ENCODE results near the gene SKI. TPM values are rescaled to one million over a fixed set of nuclear protein-coding genes. Genes with fewer than 3 reads are reported as not detected.

Gene SKI
- total RNA-seq, 1 donor from 2014 or later = 132 TPM

GRCh38 chr1:2194319-2194897, 33.7 kb upstream of the SKI start, which contains the start of gene FAAP20:
FAAP20 (minus strand) TSS chr1:2194772; CDS start chr1:2194749, 23 bp downstream.
- TF ChIP-seq, protein P1, sequence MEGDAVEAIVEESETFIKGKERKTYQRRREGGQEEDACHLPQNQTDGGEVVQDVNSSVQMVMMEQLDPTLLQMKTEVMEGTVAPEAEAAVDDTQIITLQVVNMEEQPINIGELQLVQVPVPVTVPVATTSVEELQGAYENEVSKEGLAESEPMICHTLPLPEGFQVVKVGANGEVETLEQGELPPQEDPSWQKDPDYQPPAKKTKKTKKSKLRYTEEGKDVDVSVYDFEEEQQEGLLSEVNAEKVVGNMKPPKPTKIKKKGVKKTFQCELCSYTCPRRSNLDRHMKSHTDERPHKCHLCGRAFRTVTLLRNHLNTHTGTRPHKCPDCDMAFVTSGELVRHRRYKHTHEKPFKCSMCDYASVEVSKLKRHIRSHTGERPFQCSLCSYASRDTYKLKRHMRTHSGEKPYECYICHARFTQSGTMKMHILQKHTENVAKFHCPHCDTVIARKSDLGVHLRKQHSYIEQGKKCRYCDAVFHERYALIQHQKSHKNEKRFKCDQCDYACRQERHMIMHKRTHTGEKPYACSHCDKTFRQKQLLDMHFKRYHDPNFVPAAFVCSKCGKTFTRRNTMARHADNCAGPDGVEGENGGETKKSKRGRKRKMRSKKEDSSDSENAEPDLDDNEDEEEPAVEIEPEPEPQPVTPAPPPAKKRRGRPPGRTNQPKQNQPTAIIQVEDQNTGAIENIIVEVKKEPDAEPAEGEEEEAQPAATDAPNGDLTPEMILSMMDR (IDR thresholded peaks at IDR 0.05) = no peak
- no peaks in the 10 kb centered on the region for H3K27me3 Mint-ChIP-seq (ENCODE audit: unreplicated experiment)
- H3K27ac Mint-ChIP-seq (ENCODE audit: unreplicated experiment) = peak within 1 kb of the TSS; percentile 94

GRCh38 chr1:2194898-2195673, 33.0 kb upstream of the SKI start:
- H3K36me3 Mint-ChIP-seq (ENCODE audit: unreplicated experiment) = no peaks in the 10 kb centered on the region
- H3K27me3 Mint-ChIP-seq (ENCODE audit: unreplicated experiment) = no peaks in the 10 kb centered on the region
- peak overlapping the region; percentile 94 for H3K27ac Mint-ChIP-seq (ENCODE audit: unreplicated experiment)
- peaks cover 25% of the 10 kb centered on the region for H3K4me1 Mint-ChIP-seq (ENCODE audit: unreplicated experiment)
- no peaks in the 10 kb centered on the region for H3K9me3 Mint-ChIP-seq (ENCODE audit: unreplicated experiment)
- DNase-seq (ENCODE audit: extremely low spot score, unreplicated experiment) = peak; percentile 96
- H3K4me3 Mint-ChIP-seq (ENCODE audit: unreplicated experiment) = peak overlapping the region; percentile 80
- TF ChIP-seq, protein P1 (IDR thresholded peaks at IDR 0.05) = peak; percentile 96

More at GRCh38 chr1:2194319-2194897, 33.7 kb upstream of the SKI start, which contains the start of gene FAAP20:
- Mint-ChIP-seq H3K4me1 (ENCODE audit: unreplicated experiment) (peaks cover 25% of the 10 kb centered on the region), H3K36me3 (ENCODE audit: unreplicated experiment) (no peaks in the 10 kb centered on the region), H3K4me3 (ENCODE audit: unreplicated experiment) (peak within 1 kb of the TSS; percentile 80), H3K9me3 (ENCODE audit: unreplicated experiment) (no peaks in the 10 kb centered on the region)
- DNase-seq (ENCODE audit: extremely low spot score, unreplicated experiment) = no peak

DNA sequence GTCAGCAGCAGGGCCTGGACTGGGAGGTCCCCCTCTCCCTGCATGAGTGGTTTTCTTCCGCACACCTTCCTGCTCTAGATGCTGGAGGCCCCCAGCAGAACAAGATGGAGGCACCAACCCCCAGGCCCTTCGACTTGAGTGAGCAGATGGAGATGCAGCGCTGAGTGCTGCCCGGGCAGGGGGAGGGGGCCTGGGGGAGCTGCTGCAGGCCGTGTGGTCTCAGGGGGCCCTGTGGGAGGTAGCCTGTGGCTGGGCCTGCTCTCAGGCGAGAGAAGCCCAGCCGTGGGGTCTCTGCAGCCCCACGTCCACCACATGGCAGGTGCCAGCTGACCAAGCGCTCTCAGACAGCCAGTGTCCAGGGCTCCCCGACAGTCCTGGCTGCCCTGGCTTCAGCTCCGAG, 32.3 kb upstream of the SKI start:
- H3K4me3 Mint-ChIP-seq (ENCODE audit: unreplicated experiment) = no peak overlapping the region
- H3K36me3 Mint-ChIP-seq (ENCODE audit: unreplicated experiment) = no peaks in the 10 kb centered on the region
- TF ChIP-seq, protein P1 (IDR thresholded peaks at IDR 0.05) = no peak
- H3K27ac Mint-ChIP-seq (ENCODE audit: unreplicated experiment) = no peak overlapping the region
- peaks cover 21% of the 10 kb centered on the region for H3K4me1 Mint-ChIP-seq (ENCODE audit: unreplicated experiment)
- no peak for DNase-seq (ENCODE audit: extremely low spot score, unreplicated experiment)
- H3K27me3 Mint-ChIP-seq (ENCODE audit: unreplicated experiment) = no peaks in the 10 kb centered on the region
- no peaks in the 10 kb centered on the region for H3K9me3 Mint-ChIP-seq (ENCODE audit: unreplicated experiment)

- DNase-seq (ENCODE audit: extremely low spot score, unreplicated experiment) = no peak
- TF ChIP-seq, protein P1 (IDR thresholded peaks at IDR 0.05) = no peak
- H3K9me3 Mint-ChIP-seq (ENCODE audit: unreplicated experiment) = no peaks in the 10 kb centered on the region
- no peaks in the 10 kb centered on the region for H3K36me3 Mint-ChIP-seq (ENCODE audit: unreplicated experiment)
- no peak overlapping the region for H3K27ac Mint-ChIP-seq (ENCODE audit: unreplicated experiment)
- H3K4me1 Mint-ChIP-seq (ENCODE audit: unreplicated experiment) = peaks cover 14% of the 10 kb centered on the region
- no peaks in the 10 kb centered on the region for H3K27me3 Mint-ChIP-seq (ENCODE audit: unreplicated experiment)
- no peak overlapping the region for H3K4me3 Mint-ChIP-seq (ENCODE audit: unreplicated experiment)
These were observed 31.0 kb upstream of the SKI start for GRCh38 chr1:2196901-2197638.

Measured in osteocyte (in vitro differentiated cells).